GM18907 (cell line): Measurements from ENCODE around the gene ENKUR.

Experiments used
- ATAC-seq: cut with Tn5 transposase; IDR thresholded peaks from one replicate; pipeline ENCODE4 v1.9.1; 2021; ENCODE audit warnings: mild to moderate bottlenecking, moderate library complexity; ENCODE audit not compliant: unreplicated experiment

ENKUR gene

GRCh38 chr10:25015828-25016375 is at the start of gene ENKUR:
TSS of gene ENKUR (minus strand) at chr10:25016158. CDS start at chr10:25015936, 222 bp downstream.
- ATAC-seq: peak; percentile 80

GRCh38 chr10:25064401-25064800 is 48.4 kb upstream of the ENKUR start:
- ATAC-seq: no peak

- no peak for ATAC-seq
Measured at GRCh38 chr10:25063644-25064043, 47.7 kb upstream of the ENKUR start.

- no peak for ATAC-seq
Measured at GRCh38 chr10:25063157-25063556, 47.2 kb upstream of the ENKUR start.

GRCh38 chr10:25061711-25062449 is 45.9 kb upstream of the ENKUR start:
- ATAC-seq: no peak

GRCh38 chr10:25061125-25061524 is 45.2 kb upstream of the ENKUR start:
- ATAC-seq: no peak

- ATAC-seq: no peak
Measured at GRCh38 chr10:25059990-25060389, 44.0 kb upstream of the ENKUR start.

GRCh38 chr10:25057886-25058285 is 41.9 kb upstream of the ENKUR start:
- ATAC-seq: no peak

- no peak for ATAC-seq
Measured at GRCh38 chr10:25056726-25057125, 40.8 kb upstream of the ENKUR start.

GRCh38 chr10:25052012-25052411 is 36.1 kb upstream of the ENKUR start:
- ATAC-seq: no peak

- ATAC-seq: no peak
Measured at GRCh38 chr10:25050402-25050801, 34.4 kb upstream of the ENKUR start.

- no peak for ATAC-seq
Measured at GRCh38 chr10:25049966-25050365, 34.0 kb upstream of the ENKUR start.

- ATAC-seq: no peak
Measured at GRCh38 chr10:25048450-25048849, 32.5 kb upstream of the ENKUR start.

- ATAC-seq: no peak
Measured at GRCh38 chr10:25047591-25048301, 31.8 kb upstream of the ENKUR start.

- ATAC-seq: no peak
Measured at GRCh38 chr10:25047088-25047487, 31.1 kb upstream of the ENKUR start.

- no peak for ATAC-seq
Measured at GRCh38 chr10:25046641-25047040, 30.7 kb upstream of the ENKUR start.

GRCh38 chr10:25039531-25039930 is 23.6 kb upstream of the ENKUR start:
- ATAC-seq: no peak

GRCh38 chr10:25038325-25038724 is 22.4 kb upstream of the ENKUR start:
- ATAC-seq: no peak

- peak; percentile 65 for ATAC-seq
Measured at GRCh38 chr10:25036381-25036780, 20.4 kb upstream of the ENKUR start.

- ATAC-seq: no peak
Measured at GRCh38 chr10:25029519-25029918, 13.6 kb upstream of the ENKUR start.

- ATAC-seq: no peak
Measured at GRCh38 chr10:25028711-25029110, 12.8 kb upstream of the ENKUR start.

GRCh38 chr10:25026463-25026862 is 10.5 kb upstream of the ENKUR start:
- no peak for ATAC-seq
